Endodermal cell (in vitro differentiated cells): ENCODE data around the gene ZBTB7B. TPM values are rescaled to one million over a fixed set of nuclear protein-coding genes. Genes with fewer than 3 reads are reported as not detected.

Experiments used
- DNase-seq: peaks from one replicate; pipeline ENCODE4 v3.0.0-alpha.2; 2017
- H3K27ac ChIP-seq: 2 replicates; pipeline ENCODE4 v1.5.1; 2013; ENCODE audit warnings: mild to moderate bottlenecking, low read depth, low read length, moderate library complexity
- H3K27me3 ChIP-seq: 2 replicates; pipeline ENCODE4 v1.6.1; 2013; ENCODE audit warnings: mild to moderate bottlenecking, low read length, moderate library complexity; ENCODE audit not compliant: insufficient read depth, control insufficient read depth, poor library complexity, severe bottlenecking
- H3K36me3 ChIP-seq: 2 replicates; pipeline ENCODE4 v1.7.0; 2013; ENCODE audit warnings: mild to moderate bottlenecking, low read length, moderate library complexity; ENCODE audit not compliant: control insufficient read depth, insufficient read depth
- H3K4me1 ChIP-seq: one replicate; pipeline ENCODE4 v1.7.0; 2013; ENCODE audit warnings: low read length; ENCODE audit not compliant: control insufficient read depth, insufficient read depth
- H3K4me3 ChIP-seq: 2 replicates; pipeline ENCODE4 v1.5.1; 2013; ENCODE audit warnings: mild to moderate bottlenecking, low read length, moderate library complexity
- H3K9ac ChIP-seq: 2 replicates; pipeline ENCODE4 v1.6.1; 2013; ENCODE audit warnings: mild to moderate bottlenecking, low read length, moderate library complexity; ENCODE audit not compliant: poor library complexity, severe bottlenecking; ENCODE audit errors: extremely low read depth
- H3K9me3 ChIP-seq: 2 replicates; pipeline ENCODE4 v1.6.1; 2013; ENCODE audit warnings: mild to moderate bottlenecking, low read length, moderate library complexity; ENCODE audit not compliant: control insufficient read depth
- H3K27ac Mint-ChIP-seq: 2 replicates; pipeline ENCODE4 v1.8.0; 2020; ENCODE audit warnings: mixed read lengths
- H3K27me3 Mint-ChIP-seq: 2 replicates; pipeline ENCODE4 v1.8.0; 2021; ENCODE audit warnings: mild to moderate bottlenecking, mixed read lengths; ENCODE audit not compliant: insufficient read depth
- H3K36me3 Mint-ChIP-seq: 2 replicates; pipeline ENCODE4 v1.8.0; 2020; ENCODE audit warnings: low read depth, mixed read lengths
- H3K4me1 Mint-ChIP-seq: 2 replicates; pipeline ENCODE4 v1.8.0; 2020; ENCODE audit warnings: mixed read lengths
- H3K4me3 Mint-ChIP-seq: 2 replicates; pipeline ENCODE4 v1.8.0; 2020; ENCODE audit warnings: mild to moderate bottlenecking, moderate library complexity, mixed read lengths
- H3K9me3 Mint-ChIP-seq: 2 replicates; pipeline ENCODE4 v1.8.0; 2020; ENCODE audit warnings: mild to moderate bottlenecking, mixed read lengths
- CTCF ChIP-seq: fragments of 200-600 bp; sonication (generic); conservative IDR thresholded peaks from 2 replicates; pipeline ENCODE4 v1.5.0; 2021; ENCODE audit warnings: antibody characterized with exemption, mild to moderate bottlenecking
- WGBS, 2 experiments: methylation state at CpG; one replicate each; pipeline versions ENCODE4 v1.1.5 to v1.1.7; 2013; ENCODE audit warnings: missing lambda C conversion rate in 2 of 2, mixed read lengths in 1 of 2; ENCODE audit not compliant: insufficient coverage in 1 of 2, insufficient read length in 1 of 2; 5-methylcytosine and 5-hydroxymethylcytosine counted together
- total RNA-seq, 2 donors: library from RNA; stranded (reverse); fragmentation: NEBNext Ultra II Directional in 1 of 2; extraction: Animal tissue kit (Norgen Biotek cat#: 25700) in 1 of 2; gene quantifications; 2 replicates in 1 of 2; 3 replicates in 1 of 2; pipeline ENCODE4 v1.2.1, GENCODE V29; 2021

The ZBTB7B gene
- total RNA-seq, 2 donors from 2014 or later, result 21.2 to 23.3 TPM

GRCh38 chr1:155026154-155026553 is 23.6 kb downstream of the ZBTB7B start:
- Histone ChIP-seq H3K27me3 (no peaks in the 10 kb centered on the region), H3K36me3 (no peaks in the 10 kb centered on the region), H3K9me3 (no peaks in the 10 kb centered on the region), H3K4me3 (no peak overlapping the region), H3K27ac (no peak overlapping the region), H3K9ac (no peak overlapping the region), H3K4me1 (no peaks in the 10 kb centered on the region)
- H3K4me3 Mint-ChIP-seq, result no peak overlapping the region
- whole genome bisulfite sequencing, 2 experiments, result 68 to 82% methylated on average over 6 to 9 of the region's 9 CpGs
- H3K27me3 Mint-ChIP-seq, result peaks cover 2% of the 10 kb centered on the region
- no peak for DNase-seq
- H3K36me3 Mint-ChIP-seq, result no peaks in the 10 kb centered on the region
- no peak overlapping the region for H3K27ac Mint-ChIP-seq
- no peaks in the 10 kb centered on the region for H3K4me1 Mint-ChIP-seq
- H3K9me3 Mint-ChIP-seq, result no peaks in the 10 kb centered on the region
- TF ChIP-seq CTCF, result no peak

DNA sequence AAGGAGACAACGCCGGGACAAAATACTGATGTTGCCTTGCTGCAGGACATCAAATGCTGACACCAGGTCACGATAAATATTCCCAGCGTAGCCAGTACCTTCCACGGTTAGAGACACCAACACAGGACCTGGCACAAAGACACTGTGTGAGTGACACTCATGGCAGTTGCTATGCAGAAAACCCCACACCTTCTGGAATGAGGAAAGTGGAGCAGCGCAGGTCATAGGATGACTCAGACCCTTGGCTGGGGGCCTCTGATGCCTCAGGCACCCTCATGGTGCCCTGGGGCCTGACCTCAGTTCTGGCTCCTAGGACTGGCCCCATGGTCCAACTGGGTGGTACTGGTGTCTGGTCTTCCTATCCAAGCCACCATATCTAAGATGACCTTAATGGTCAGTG is 24.0 kb downstream of the ZBTB7B start:
- Histone ChIP-seq H3K27me3 (no peaks in the 10 kb centered on the region), H3K4me1 (no peaks in the 10 kb centered on the region), H3K9ac (no peak overlapping the region), H3K9me3 (no peaks in the 10 kb centered on the region), H3K4me3 (no peak overlapping the region), H3K36me3 (no peaks in the 10 kb centered on the region), H3K27ac (no peak overlapping the region)
- DNase-seq, result no peak
- no peak for TF ChIP-seq CTCF
- Mint-ChIP-seq H3K4me1 (no peaks in the 10 kb centered on the region), H3K27me3 (peaks cover 2% of the 10 kb centered on the region), H3K9me3 (no peaks in the 10 kb centered on the region), H3K27ac (no peak overlapping the region), H3K4me3 (no peak overlapping the region), H3K36me3 (no peaks in the 10 kb centered on the region)
- WGBS, 2 experiments, result 90 to 91% methylated on average over 6 of the region's 6 CpGs

DNA sequence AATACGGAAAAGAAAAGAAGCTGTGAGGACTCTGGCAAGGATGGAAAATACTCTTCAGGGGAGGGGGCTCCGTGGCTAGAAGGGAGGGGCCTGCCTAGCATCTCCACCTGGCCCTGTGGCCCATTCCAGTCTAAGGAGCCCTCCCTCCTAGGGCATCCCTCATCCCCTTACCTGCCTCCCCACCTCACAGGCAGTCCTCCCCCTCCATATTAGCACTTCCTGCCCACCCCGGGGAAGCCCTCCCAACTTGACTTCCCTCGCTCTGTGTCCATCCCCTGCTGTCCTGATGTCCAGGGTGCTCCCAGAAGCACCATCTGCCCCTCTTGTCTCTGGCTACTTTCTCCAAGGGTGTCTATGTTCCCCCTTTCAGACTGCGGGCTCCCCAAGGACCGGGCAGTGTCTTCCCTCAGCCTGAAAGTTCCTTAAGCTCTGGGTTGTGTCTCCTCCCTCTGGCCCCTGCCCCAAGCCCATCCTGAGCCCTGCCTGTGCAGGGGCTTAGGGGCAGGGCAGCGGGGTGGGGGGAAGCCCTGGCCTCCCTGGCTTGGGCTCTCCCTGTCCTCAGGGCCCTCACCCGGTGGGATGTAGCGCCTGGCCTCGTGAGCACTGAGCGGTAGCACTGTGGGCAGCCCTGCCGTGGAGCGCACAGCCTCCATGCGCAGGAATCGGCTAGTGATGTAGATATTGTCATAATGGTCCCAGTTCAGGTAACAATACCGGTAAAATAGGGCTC is 27.1 kb downstream of the ZBTB7B start:
- no peaks in the 10 kb centered on the region for H3K27me3 ChIP-seq
- Mint-ChIP-seq H3K4me1 (no peaks in the 10 kb centered on the region), H3K4me3 (no peak overlapping the region), H3K27ac (no peak overlapping the region), H3K36me3 (no peaks in the 10 kb centered on the region), H3K9me3 (no peaks in the 10 kb centered on the region), H3K27me3 (peaks cover 9% of the 10 kb centered on the region)
- H3K27ac ChIP-seq, result no peak overlapping the region
- DNase-seq, result no peak
- H3K9ac ChIP-seq, result no peak overlapping the region
- WGBS, 2 experiments, result 91 to 96% methylated on average over 6 to 16 of the region's 16 CpGs
- no peaks in the 10 kb centered on the region for H3K36me3 ChIP-seq
- no peak for TF ChIP-seq CTCF
- H3K9me3 ChIP-seq, result no peaks in the 10 kb centered on the region
- H3K4me1 ChIP-seq, result no peaks in the 10 kb centered on the region
- no peak overlapping the region for H3K4me3 ChIP-seq
